Measurements from ENCODE around the gene PSAP.

PSAP gene

GRCh38 chr10:71827852-71828251, 23.2 kb downstream of the PSAP start:
- DNase-seq (ENCODE audit: low read depth in 3 of 3), result no peak

DNA sequence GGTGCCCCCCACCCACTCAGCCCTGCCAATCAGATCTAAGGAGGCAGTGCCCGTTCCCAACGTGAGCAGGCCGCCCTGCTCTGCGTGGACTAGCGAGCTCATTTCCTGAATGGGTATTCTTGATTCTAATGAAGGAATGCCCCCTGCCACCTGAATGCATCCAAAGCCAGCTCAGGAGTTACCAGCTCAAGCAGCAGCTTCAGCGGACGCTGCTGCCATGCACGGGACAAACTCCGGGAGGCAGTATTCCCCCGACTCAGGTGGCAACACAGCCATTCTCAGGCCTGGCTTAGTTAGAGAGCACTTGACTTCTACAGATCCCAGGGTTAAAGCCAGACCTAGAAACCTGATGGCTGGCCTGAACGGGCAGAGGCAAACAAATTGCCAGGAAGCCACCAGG, 25.8 kb downstream of the PSAP start:
- DNase-seq (ENCODE audit: low read depth in 3 of 3), result no peak

DNA sequence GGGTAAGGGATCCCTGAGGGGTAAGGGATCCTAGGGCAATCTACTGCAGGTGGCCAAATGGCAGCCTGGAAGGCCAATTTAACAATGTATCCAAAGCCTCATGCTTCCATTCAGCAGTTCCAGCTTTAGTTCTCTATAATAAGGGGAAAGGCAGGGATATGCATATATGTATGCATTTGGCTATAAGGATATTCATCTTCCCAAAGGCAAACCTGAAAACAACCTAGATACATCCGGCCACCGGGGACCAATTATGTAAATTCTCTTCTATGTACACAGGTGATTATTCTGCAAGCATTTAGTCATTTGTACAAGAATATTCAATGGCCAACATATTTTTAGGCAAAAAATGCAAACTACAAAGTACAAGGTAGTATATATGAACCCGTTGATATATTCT, 26.7 kb downstream of the PSAP start:
- no peak for DNase-seq (ENCODE audit: low read depth in 3 of 3)

DNA sequence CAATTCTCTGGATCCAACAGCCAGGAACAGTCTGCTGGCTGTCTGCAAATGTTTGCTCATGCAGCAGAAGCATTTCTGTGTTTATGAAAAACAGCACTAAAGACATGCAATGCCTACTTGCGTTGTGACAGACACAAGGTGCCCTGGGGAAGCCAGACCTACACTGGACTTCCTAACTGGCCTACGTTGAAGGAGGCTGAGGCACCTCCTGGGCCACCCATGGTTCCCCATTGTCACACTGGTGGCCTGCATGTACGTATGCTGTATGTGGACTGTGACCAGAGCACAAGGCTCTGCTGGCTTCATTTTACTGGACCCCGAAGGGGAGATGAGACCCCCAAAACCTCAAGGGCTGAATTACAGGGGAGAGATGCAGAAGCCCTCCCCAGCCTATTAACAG, 27.7 kb downstream of the PSAP start:
- no peak for DNase-seq (ENCODE audit: low read depth in 3 of 3)

- DNase-seq (ENCODE audit: low read depth in 3 of 3), result no peak
Observed at GRCh38 chr10:71821909-71822763, 28.9 kb downstream of the PSAP start.

GRCh38 chr10:71820966-71821365, 30.1 kb downstream of the PSAP start:
- DNase-seq (ENCODE audit: low read depth in 3 of 3), result no peak

DNA sequence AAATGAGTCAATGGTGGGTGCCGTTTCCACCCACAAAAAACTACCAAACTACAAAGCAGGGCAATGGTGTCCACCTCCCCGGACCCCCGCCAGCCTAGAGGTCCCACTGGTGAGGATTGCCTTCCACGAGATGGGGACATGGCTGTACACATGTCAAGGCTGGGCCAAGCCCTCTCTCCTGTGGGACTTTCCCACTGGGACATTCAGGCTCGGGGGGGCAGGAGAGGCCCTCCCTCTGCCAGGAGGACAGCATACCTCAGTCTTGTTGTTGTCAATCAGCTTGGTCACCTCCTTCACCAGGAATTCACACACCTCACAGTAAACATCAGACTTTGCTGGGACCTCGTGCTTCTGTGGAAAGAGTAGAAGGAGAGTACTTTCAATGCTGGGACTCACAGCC, 31.1 kb downstream of the PSAP start:
- DNase-seq (ENCODE audit: low read depth in 3 of 3), result no peak

GRCh38 chr10:71819441-71819861, 31.6 kb downstream of the PSAP start:
- DNase-seq (ENCODE audit: low read depth in 3 of 3), result no peak

DNA sequence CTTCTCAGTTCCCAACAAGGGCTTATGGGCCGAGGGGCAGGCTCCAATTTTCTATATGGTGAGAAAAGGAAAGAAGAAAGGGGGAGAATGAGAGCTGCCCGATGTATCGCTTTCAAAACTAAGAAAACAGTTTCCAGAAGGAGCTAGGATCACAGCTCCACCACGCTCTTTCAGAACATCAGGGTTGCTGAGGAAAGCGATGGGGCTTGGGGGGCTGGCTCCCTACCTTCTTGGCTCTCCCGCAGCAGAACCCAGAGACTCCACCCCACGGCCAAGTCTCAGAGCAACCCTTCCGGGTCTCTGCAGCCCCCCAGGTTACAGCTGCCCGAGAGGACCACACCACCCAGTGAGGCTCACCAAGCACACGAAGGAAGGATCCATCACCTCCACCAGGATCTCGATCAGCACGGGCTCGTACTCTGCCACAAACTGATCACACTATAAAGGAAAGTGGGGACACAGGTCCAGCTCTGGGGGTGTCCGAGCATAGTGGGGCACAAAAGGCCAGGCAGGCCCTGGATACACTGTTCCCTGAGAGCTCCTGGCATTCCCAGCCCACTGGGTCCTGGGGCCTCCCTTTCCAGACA, 32.3 kb downstream of the PSAP start:
- no peak for DNase-seq (ENCODE audit: low read depth in 3 of 3)

DNA sequence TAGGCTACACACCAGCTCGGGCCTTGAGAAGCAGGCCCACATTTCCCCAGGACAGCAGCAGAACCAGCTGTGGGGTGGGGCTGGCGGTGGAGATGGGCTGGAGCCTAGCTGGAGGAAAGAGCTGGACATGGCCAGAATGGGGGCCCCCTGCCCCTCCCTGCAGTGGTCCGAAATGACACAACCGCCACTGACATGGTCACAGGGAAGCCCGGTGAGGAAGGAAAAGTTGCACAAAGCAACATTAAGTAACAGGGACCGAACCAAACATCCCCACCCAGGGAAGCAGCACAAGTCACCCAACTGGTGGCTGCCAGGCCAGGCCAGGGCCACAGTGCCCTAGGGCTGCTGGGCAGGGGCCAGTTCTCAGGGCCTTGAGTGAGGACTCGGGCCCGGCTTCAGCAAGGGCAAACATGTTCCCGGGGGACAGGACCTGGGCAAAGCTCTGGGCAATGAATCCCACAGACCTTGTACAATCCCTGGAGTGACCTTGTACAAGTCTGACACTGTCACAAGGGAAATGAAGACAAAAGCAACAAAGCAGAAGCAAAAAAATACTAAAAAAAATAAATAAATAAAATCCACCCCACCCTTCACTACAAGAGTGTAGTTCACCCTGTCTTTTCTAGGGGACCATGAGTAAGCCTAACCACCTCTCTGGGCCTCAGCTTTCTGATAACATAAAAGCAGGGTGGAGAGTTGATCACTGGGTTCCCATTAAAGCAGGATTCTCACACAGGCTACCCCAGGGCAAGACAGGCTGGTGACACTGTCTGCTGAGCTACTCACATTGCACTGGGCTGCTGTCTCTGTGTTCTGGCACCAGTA, 33.0 kb downstream of the PSAP start:
- DNase-seq (ENCODE audit: low read depth in 3 of 3), result no peak

DNA sequence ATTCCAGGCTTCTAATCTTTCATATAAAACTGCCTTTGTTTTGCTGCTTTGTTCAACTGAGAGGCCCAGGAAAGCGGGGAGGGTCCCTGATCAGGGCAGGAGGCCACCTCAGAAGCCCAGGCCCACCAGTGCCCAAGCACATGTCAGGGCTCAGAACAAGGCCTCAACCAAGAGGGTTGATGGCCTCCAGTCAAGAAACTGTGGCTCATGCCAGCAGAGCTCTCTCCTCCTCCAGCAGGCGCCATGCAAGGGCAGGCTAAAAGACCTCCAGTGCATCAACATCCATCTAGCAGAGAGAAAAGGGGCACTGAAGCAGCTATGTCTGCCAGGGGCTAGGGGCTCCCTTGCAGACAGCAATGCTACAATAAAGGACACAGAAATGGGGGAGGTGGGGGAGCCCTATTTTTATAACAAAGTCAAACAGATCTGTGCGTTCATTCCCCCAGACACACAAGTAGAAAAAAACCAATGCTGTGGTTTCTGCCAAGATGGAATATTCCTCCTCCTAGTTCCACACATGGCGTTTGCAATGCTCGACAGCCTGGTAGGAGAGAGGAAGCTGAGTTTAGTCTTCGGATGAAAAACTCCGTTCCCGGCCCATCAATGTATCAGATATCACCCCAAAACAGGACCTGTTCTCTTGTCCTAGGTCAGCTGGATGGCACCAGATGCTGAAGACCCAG, 34.0 kb downstream of the PSAP start:
- no peak for DNase-seq (ENCODE audit: low read depth in 3 of 3)

GRCh38 chr10:71816421-71816851, 34.6 kb downstream of the PSAP start:
- DNase-seq (ENCODE audit: low read depth in 3 of 3), result no peak

DNA sequence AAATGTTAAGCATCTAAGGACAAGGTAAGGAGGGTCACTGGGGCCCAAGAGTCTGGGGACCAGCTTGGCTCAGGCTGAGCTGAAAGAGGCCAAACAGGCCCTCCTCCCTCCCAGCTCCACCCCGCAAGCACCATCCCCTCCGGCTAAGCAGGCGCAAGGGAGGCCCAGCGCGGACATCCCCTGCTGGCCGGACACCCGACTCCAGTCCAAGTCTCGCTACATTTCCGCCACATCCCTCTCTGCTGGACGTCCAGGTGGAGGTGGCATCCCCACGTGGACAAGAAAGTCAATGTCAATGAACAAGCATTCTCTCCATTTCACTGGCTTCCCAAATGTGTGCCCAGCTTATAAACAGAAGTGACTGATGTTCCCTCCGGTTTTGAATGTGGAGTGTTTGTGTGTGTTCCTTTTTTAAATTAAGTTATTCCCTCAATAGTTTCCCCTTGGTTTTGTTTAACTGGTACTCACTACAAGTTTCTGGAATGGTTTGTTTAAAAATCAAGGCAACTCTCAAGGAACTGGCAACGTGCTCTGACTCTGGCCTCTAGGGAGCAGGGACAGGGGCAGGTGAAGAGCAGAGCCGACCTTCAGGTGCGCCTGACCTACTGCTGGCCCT, 35.4 kb downstream of the PSAP start:
- DNase-seq (ENCODE audit: low read depth in 3 of 3), result no peak

DNA sequence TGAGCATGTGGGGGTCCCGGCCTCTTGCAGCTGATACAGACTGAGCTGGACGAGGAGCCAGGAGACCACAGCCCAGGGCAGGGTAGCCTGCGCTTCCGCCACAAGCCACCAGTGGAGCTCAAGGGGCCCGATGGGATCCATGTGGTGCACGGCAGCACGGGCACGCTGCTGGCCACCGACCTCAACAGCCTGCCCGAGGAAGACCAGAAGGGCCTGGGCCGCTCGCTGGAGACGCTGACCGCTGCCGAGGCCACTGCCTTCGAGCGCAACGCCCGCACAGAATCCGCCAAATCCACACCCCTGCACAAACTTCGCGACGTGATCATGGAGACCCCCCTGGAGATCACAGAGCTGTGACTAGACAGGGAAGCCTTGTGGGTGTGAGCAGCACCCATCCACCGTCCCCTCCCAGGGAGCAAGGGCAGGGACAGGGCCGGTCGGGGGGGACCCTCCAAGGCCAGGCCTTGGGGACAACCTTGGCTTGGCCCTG, 36.1 kb downstream of the PSAP start:
- no peak for DNase-seq (ENCODE audit: low read depth in 3 of 3)

DNA sequence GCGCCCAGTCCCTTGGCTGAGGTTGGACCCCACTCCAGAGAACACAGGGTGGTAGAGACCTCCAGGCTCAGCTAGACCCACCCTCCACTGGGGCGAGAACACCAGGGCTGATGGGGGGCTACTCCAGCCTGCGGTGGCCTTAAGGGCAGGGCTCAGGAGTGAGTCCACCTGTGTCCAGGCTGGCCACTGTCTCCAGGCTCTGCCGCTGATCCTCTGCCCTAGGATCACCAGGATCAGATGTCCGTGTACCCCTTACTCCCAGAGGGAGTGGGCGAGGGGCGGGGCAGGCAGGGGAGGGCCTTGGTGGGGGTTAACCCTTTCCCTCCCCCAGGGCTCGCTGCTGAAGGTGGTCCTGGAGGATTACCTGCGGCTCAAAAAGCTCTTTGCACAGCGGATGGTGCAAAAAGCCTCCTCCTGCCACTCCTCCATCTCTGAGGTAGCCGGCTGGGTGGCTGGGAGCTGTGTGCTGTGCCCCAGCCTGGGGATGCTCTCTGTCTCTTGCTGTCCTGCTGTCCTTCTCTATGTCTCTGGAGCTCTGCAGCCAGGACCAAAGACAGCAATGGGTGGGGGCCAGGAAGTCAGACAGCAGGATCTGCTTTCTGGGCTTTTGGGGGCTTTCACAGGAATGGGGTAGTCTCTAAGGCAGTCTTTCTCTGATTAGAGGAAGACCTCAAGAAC, 38.0 kb downstream of the PSAP start:
- DNase-seq (ENCODE audit: low read depth in 3 of 3), result no peak

GRCh38 chr10:71812016-71812912, 38.8 kb downstream of the PSAP start:
- peak; percentile 55 to 73 (median 57) for DNase-seq (ENCODE audit: low read depth in 3 of 3)

DNA sequence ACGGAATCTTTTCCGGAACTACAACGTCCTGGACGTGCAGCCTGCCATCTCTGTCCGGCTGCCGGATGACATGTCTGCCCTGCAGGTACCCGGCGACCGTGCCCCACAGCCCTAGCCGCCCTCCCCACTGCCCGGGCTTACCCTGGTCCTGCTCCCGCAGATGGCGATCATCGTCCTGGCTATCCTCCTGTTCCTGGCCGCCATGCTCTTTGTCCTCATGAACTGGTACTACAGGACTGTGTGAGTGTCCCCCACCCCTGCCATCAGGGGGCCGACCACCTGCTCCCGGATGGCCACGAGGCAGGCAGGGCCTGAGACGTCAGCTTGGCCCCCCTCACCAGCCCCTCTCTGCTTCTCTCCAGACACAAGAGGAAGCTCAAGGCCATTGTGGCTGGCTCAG, 39.7 kb downstream of the PSAP start:
- DNase-seq (ENCODE audit: low read depth in 3 of 3), result no peak

DNA sequence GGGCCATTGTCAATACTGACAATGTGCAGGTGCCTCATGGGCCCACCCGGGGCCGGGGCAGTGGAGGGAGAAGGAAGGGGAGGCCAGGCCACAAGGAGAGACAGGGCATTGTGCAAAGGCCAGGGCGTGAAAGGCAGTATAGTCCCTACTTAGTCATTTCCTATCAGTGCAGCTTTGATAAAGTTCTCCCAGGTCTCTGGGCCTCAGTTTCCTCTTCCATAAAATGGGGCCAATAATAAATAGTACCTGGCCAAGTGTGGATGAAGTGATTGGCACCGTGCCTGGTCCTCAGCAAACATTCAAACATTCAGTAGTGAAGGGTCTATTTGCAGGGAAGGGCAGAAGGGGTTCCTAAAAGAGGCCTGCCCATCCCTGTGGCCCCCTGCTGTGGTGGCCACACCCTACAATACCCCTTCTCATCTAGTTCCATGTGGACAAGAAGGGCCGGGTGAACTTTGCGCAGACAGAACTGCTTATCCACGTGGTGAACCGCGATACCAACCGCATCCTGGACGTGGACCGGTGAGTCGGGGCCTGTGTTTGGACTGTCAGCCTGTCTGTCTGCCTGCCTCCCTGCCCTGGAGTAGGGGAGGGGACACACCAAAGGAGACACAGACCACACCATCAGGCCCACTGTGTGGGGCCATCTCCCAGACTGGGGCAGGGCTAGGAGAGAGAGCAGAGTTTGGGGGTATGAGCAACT, 40.9 kb downstream of the PSAP start:
- DNase-seq (ENCODE audit: low read depth in 3 of 3), result no peak

DNA sequence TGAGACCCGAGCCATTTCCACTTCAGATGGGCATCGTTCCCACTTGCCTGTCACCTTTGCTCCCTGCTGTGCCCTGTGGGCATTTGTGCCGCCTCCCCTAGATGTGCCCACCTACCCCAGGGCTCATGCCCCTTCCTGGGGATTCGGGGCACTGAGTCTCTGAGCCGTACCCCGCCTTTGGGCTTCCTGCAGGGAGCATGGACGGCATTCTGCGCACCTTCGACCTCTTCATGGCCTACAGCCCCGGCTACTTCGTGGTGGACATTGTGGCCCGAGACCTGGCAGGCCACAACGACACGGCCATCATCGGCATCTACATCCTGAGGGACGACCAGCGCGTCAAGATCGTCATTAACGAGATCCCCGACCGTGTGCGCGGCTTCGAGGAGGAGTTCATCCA, 41.4 kb downstream of the PSAP start:
- DNase-seq (ENCODE audit: low read depth in 3 of 3), result no peak

Data from stimulated activated CD4-positive, alpha-beta T cell treated with anti-CD3 and anti-CD28 coated beads, TNF-alpha, amount 100 ng/mL, for 48 hours (primary cell).